Subcutaneous adipose tissue (tissue), 4 donors: Measurements from ENCODE around the gene PTPA. TPM values are rescaled to one million over a fixed set of nuclear protein-coding genes. Genes with fewer than 3 reads are reported as not detected.

ENCODE experiments used
- total RNA-seq, 4 donors: library from RNA; depleted of rRNA; stranded (reverse); fragments of >200 nt; gene quantifications; one replicate each; pipeline ENCODE4 v1.1.0, GENCODE V29; 2016
- TF ChIP-seq, protein P1 (sequence below): fragments of 450-650 bp; IDR thresholded peaks from one replicate; pipeline ENCODE4 v1.5.1; 2016; ENCODE audit warnings: low read depth, mild to moderate bottlenecking, control low read depth, antibody characterized with exemption, moderate library complexity

PTPA gene
- total RNA-seq, 4 donors from 2014 or later = 23.8 to 51.1 (median 34.4) TPM

- TF ChIP-seq, protein P1, sequence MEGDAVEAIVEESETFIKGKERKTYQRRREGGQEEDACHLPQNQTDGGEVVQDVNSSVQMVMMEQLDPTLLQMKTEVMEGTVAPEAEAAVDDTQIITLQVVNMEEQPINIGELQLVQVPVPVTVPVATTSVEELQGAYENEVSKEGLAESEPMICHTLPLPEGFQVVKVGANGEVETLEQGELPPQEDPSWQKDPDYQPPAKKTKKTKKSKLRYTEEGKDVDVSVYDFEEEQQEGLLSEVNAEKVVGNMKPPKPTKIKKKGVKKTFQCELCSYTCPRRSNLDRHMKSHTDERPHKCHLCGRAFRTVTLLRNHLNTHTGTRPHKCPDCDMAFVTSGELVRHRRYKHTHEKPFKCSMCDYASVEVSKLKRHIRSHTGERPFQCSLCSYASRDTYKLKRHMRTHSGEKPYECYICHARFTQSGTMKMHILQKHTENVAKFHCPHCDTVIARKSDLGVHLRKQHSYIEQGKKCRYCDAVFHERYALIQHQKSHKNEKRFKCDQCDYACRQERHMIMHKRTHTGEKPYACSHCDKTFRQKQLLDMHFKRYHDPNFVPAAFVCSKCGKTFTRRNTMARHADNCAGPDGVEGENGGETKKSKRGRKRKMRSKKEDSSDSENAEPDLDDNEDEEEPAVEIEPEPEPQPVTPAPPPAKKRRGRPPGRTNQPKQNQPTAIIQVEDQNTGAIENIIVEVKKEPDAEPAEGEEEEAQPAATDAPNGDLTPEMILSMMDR = no peak
These were observed 425 bp downstream of the PTPA start for GRCh38 chr9:129111528-129112151.

DNA sequence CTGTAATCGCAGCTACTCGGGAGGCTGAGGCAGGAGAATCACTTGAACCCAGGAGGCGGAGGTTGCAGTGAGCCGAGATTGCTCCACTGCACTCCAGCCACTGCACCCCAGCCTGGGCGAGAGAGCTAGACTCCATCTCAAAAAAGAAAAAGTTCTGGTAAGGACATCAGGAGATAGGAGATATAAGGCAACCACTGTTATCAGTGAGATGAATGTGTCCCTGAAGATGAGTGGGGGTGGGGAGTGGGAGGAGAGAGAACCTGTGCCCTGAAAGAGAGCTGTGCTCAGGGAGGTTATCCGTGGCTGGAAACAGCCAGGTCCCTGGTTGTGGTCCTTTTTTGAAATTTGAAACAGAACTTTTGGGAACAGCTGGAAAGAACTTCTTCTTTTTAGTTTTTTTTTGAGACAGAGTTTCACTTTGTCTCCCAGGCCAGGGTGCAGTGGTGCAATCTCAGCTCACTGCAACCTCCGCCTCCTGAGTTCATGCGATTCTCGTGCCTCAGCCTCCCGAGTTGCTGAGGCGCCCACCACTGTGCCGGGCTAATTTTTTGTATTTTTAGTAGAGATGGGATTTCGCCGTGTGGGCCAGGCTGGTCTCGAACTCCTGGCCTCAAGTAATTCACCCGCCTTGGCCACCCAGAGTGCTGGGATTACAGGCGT is 2.6 kb downstream of the PTPA start:
- TF ChIP-seq, protein P1 = no peak

DNA sequence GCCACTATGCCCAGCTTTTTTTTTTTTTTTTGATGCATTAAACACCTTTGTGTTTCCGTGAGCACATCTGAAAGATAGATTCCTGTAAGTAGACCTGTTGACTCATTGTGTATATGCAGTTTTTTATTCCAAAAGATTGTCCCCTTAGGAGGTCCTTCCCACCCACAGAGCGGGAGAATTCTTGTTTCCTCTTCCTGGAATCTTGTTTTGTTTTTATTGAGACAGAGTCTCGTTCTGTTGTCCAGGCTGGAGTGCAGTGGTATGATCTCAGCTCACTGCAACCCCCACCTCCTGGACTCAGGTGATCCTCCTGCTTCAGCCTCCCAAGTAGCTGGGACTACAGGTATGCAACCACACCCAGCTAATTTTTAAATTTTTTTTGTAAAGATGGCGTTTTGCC is 7.6 kb downstream of the PTPA start:
- TF ChIP-seq, protein P1 = no peak

DNA sequence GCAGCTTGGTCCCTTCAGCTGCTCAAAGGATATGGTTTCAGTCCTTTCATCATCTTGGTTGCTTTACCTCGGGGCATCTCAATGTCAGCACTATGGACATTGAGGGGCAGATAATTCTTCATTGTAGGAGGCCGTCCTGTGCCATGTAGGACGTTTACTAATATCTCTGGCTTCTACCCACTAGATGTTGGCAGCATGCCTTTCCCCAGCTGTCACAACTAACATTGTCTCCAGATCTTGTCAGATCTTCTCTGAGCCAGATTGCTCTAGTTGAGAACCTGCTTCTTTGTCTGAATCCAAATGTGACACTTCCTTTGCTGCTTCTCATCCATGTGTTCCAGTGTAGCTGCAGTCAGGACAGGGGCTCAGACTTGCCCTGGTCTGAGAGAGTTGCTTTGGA is 10.3 kb downstream of the PTPA start:
- TF ChIP-seq, protein P1 = no peak

- TF ChIP-seq, protein P1 = no peak
These were observed 10.9 kb downstream of the PTPA start for GRCh38 chr9:129122133-129122532.

GRCh38 chr9:129124506-129125069 is 13.4 kb downstream of the PTPA start:
- TF ChIP-seq, protein P1 = no peak

DNA sequence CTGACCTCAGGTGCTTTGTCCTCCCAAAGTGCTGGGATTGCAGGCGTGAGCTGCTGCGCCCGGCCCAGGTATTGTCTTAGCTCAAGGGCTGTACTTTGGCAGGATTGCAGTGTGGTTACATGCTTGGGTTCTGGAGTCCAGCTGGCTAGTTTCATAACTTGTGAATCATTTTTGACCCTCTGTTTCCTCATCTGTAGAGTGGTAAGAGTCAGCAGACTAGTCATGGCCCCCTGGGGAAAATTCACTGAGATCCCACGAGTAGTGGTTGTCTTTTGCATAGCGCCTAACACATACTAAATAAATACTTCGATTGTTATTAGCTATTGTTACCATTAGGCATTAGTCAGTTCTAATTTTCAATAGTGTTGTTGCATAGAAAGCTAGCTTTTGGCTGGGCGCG is 14.3 kb downstream of the PTPA start:
- TF ChIP-seq, protein P1 = no peak
